GM12891 (cell line): ENCODE data around the gene SLC38A11. TPM values are rescaled to one million over a fixed set of nuclear protein-coding genes. Genes with fewer than 3 reads are reported as not detected.
A peak's percentile ranks its signal among the peaks of the same experiment; 100 is the strongest.
"Not testable (repeated sequence)": the region's sequence is repeated elsewhere in the genome, so short reads cannot be mapped to it uniquely, and the experiment has no call there.

ENCODE experiments used
- DNase-seq: peaks from one replicate; pipeline ENCODE4 v3.0.0; 2011; ENCODE audit warnings: low spot score; ENCODE audit not compliant: insufficient read length
- FAIRE-seq: peaks from 2 replicates; lab custom pipeline; 2011; peaks lifted over from hg19 to GRCh38; lab: Jason Lieb, UNC
- PAX5 ChIP-seq: IDR thresholded peaks from 2 replicates; pipeline ENCODE4 v1.6.1; 2011; ENCODE audit warnings: low read length, moderate library complexity, mild to moderate bottlenecking; ENCODE audit not compliant: insufficient read depth, severe bottlenecking
- POLR2A ChIP-seq: IDR thresholded peaks from 2 replicates; pipeline ENCODE4 v1.6.1; 2011; ENCODE audit warnings: low read depth, low read length, control low read depth
- POLR2AphosphoS5 ChIP-seq: IDR thresholded peaks from 2 replicates; pipeline ENCODE4 v1.6.1; 2011; ENCODE audit warnings: low read depth, low read length, control low read depth
- POU2F2 ChIP-seq: IDR thresholded peaks from 2 replicates; pipeline ENCODE4 v1.6.1; 2011; ENCODE audit warnings: low read depth, mild to moderate bottlenecking, control low read depth, low read length, moderate library complexity
- SPI1 ChIP-seq: IDR thresholded peaks from 2 replicates; pipeline ENCODE4 v1.6.1; 2011; ENCODE audit warnings: low read depth, low read length, control low read depth
- TAF1 ChIP-seq: IDR thresholded peaks from 2 replicates; pipeline ENCODE4 v1.6.1; 2011; ENCODE audit warnings: low read depth, low read length, control low read depth
- polyA plus RNA-seq: library from polyadenylated mRNA; unstranded; fragments of >200 nt; gene quantifications from one replicate; pipeline ENCODE4 v1.2.1, GENCODE V29; 2012; ENCODE audit warnings: low read depth, missing spikeins, inconsistent platforms; ENCODE audit not compliant: missing spikeins

Gene SLC38A11
- not detected for polyA plus RNA-seq

DNA sequence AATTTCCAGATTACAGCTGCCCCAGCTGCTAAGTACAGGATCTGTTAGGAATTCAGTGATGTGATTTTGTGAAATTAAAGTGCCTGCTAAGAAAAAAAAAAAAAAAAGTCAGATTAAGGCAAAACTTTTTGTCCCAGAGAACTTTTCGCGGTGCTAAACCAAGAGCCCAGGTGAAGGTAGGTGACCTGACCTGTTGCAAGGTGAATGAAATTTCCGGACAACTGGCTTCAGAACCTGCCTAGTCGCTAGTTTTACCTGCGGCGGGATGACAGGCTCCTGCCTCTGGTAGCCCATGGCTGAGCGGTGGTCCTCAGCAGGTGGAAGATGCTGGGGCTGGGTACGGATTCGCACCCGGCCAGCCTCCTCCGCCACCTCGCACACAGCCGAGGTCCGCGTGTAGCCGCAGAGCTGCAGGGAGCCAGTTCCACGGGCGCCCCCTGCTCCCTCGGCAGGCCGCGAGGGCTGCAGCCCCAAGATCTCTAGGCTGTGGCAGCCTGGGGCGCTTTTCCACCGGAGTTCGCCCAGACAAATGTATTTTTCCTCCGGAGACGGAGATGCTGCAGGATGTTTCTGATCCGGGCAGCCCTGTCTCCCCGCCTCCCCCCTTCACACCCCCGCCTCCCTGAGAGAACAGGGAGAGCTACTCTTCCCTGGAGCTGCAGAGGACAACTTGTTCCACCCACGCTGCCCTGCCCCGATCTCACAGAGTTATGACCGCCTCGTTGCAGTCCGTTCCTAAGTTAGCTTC is at the start of gene SLC38A11:
Gene SLC38A11 (minus strand): TSS at position 572 of the 748 bp plus-strand sequence. CDS start 278 bp downstream, at position 294.
- TF ChIP-seq POLR2A, result no peak
- no peak for TF ChIP-seq SPI1
- TF ChIP-seq POLR2AphosphoS5, result no peak
- TF ChIP-seq PAX5, result no peak
- no peak for TF ChIP-seq POU2F2
- TF ChIP-seq TAF1, result no peak
- FAIRE-seq (no peak), DNase-seq (no peak)

DNA sequence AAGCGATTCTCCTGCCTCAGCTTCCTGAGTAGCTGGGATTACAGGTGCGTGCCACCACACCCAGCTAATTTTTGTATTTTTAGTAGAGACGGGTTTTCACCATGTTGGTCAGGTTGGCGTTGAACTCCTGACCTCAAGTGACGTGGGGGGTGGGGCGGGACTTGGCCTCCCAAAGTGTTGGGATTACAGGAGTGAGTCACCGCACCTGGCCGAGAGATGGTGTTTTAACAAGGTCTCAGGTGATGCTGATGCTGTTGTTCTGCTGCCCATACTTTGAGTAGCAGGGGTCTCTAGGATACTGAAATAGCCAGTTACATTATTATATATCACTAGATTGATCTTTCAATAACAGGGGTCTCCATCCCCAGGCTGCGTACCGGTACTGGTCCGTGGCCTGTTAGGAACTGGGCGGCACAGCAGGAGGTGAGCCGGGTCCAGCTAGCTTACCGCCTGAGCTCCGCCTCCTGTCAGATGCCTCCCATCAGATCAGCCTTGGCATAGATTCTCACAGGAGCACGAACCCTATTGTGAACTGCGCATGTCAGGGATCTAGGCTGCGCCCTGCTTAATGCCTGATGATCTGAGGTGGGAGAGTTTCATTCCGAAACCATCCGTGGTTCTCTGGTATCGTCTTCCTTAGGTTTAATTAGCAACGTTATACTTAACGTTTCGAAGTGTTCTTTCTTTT is 48.3 kb upstream of the SLC38A11 start:
- TF ChIP-seq TAF1, result no peak
- DNase-seq (no peak), FAIRE-seq (no peak)

- DNase-seq, result no peak
- TF ChIP-seq POLR2AphosphoS5 (no peak), POU2F2 (no peak), TAF1 (no peak), PAX5 (no peak), POLR2A (no peak), SPI1 (no peak)
- FAIRE-seq, result no peak
These were observed 47.3 kb upstream of the SLC38A11 start for GRCh38 chr2:165002638-165003037.

DNA sequence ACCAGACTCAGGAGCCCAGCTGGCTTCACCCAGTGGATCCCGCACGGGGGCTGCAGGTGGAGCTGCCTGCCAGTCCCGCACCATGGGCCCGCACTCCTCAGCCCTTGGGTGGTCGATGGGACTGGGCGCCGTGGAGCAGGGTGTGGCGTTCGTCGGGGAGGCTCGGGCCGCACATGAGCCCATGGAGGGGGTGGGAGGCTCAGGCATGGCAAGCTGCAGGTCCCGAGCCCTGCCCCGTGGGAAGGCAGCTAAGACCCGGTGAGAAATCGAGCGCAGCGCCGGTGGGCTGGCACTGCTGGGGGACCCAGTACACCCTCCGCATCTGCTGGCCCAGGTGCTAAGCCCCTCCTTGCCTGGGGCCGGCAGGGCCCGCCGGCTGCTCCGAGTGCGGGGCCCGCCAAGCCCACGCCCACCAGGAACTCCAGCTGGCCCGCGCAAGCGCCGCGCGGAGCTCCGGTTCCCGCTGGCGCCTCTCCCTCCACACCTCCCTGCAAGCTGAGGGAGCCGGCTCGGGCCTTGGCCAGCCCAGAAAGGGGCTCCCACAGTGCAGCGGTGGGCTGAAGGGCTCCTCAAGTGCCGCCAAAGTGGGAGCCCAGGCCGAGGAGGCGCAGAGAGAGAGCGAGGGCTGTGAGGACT is 39.5 kb upstream of the SLC38A11 start:
- DNase-seq, FAIRE-seq: not testable (repeated sequence)

GRCh38 chr2:164993287-164994016 is 38.1 kb upstream of the SLC38A11 start:
- no peak for TF ChIP-seq POLR2AphosphoS5
- TF ChIP-seq PAX5, result no peak
- TF ChIP-seq POU2F2, result no peak
- TF ChIP-seq TAF1, result no peak
- no peak for TF ChIP-seq POLR2A
- no peak for TF ChIP-seq SPI1
- no peak for DNase-seq
- FAIRE-seq, result no peak

DNA sequence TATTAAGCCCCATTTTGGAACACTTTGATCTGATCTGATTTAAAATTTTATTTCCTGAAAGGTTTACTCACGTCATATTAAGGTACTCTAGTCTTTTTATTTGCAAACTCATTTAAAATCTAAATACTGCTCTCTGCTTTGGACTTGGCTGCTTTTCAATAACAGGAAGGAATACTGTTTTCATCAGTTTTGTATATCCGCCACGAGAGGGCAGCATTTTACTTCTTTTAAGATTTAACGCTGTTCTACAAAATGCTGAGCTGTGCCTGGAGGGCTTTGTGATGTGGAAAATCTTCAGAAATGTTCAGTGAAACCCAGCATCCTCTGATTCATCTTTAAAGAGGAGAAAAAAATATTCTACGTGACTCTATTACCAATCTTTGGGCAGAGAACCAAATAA is 37.5 kb upstream of the SLC38A11 start:
- TF ChIP-seq POLR2AphosphoS5 (no peak), TAF1 (no peak), POU2F2 (no peak), PAX5 (no peak)
- DNase-seq, result no peak
- no peak for FAIRE-seq

- FAIRE-seq, DNase-seq: not testable (repeated sequence)
These were observed 36.7 kb upstream of the SLC38A11 start for GRCh38 chr2:164992093-164992454.

DNA sequence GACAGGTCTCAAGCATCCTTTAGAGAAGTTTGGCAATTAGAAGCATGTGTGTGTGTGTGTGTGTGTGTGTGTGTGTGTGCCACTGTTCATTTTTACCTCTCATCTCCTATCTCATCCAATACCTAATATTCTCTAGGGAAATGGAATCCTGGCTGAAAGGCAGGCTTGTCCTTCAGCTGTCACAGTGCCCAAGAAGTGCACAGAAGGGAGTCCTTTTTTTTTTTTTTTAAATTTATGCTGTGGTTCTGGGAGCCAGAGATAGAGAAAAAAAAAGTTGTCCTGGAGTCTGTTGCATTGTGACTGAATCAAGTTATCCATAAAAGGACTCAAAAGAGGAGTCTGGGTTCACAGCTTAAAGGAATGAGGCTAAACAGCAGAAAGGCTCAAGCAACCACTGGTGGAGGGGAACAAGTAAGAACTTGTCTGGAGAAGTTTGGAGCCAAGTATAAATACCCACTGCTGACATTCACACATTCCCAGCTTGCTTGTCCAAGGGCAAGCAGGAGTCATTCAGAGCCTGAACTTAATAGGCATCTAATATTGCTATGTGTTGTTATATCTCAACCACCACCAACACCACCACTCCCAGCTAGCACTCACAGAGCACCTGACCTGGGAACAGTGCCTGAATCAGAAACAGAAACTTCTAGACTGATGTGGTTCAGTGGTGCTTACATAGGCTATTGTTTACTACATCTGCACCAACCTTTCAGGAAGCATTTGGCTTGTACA is 36.2 kb upstream of the SLC38A11 start:
- FAIRE-seq, result peak; percentile 33
- DNase-seq, result not testable (repeated sequence)

DNA sequence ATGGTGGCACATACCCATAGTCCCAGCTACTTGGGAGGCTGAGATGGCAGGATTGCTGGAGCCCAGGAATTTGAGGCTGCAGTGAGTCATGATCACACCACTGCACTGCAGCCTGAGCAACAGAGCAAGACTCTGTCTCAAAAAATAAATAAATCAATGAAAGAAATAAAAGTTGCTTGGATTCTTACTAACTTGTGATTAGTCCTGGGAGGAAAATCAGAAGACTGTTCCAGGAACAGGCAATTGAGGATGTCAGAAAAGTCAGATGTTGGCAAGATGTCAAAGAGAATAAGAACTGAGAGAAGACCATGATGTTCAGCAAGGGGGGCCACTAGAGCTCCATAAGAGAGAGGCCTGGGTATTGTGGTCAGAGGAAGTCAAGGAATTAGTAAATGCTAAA is 35.6 kb upstream of the SLC38A11 start:
- FAIRE-seq, DNase-seq: not testable (repeated sequence)

- DNase-seq, FAIRE-seq: not testable (repeated sequence)
These were observed 33.5 kb upstream of the SLC38A11 start for GRCh38 chr2:164988805-164989204.

GRCh38 chr2:164986027-164986426 is 30.7 kb upstream of the SLC38A11 start:
- not testable (repeated sequence) for DNase-seq, FAIRE-seq
